HG03571 (cell line): ENCODE results near the gene IGF1R.

Experiments
- ATAC-seq: cut with Tn5 transposase; IDR thresholded peaks from one replicate; pipeline ENCODE4 v1.9.1; 2021; ENCODE audit not compliant: unreplicated experiment

The IGF1R gene

DNA sequence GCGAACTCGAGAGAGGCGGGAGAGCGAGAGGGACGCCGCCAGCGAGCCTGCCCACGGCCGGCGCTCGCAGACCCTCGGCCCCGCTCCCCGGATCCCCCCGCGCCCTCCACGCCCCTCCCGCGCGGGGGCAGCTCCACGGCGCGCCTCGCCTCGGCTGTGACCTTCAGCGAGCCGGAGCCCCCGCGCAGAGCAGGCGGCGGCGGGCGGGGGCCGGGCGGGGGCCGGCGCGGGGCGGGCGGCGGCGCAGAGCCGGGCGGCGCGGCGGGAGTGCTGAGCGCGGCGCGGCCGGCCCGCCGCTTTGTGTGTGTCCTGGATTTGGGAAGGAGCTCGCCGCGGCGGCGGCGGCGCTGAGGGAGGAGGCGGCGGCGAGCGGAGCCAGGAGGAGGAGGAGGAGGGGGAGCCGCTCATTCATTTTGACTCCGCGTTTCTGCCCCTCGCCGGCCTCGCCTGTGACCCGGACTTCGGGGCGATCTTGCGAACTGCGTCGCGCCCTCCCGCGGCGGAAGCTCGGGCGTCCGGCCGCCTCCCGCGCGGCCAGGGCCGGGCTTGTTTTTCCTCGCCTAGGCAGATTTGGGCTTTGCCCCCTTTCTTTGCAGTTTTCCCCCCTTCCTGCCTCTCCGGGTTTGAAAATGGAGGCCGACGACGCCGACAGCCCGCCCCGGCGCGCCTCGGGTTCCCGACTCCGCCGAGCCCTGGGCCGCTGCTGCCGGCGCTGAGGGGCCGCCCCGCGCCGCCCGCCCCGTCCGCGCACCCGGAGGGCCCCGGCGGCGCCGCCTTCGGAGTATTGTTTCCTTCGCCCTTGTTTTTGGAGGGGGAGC, 524 bp downstream of the IGF1R start:
- ATAC-seq: peak; percentile 24

DNA sequence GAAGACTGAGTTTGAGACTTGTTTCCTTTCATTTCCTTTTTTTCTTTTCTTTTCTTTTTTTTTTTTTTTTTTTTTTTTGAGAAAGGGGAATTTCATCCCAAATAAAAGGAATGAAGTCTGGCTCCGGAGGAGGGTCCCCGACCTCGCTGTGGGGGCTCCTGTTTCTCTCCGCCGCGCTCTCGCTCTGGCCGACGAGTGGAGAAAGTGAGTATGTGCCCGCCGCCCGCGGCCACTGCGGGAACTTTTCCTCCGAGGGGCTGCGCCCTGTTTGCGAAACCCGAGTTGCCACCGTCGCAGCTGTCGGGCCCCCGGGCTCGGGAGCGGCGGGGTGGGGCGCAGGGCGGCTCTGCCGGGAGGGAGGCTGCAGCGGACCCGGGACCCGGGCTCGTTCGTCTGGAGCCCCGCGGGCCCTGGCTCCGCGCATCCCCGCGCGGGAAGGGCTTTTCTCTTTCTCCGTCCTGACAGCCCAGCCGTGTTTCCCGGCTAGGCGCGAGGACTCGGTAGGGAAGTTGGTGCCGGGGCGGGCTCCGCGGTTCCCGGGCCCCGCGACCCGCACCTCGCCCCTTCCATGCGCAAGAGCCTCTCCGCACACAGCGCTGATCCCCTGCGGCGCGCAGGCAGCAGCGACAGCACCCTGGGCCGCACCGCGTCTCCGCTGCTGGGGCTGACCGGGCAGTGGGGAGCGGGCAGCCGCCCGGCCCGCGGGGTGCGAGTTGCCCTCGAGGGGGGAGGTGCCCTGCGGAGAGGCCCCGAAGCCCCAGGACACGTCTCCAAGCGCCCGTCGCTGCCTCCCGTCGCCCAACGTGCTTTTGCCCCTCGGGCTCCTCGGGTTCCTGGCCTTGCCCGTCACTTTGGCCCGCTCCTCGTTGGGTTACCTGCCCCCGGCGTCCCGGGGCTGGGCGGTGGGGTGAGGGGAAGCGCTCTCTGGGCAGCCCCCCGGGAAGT, 1.4 kb downstream of the IGF1R start:
- no peak for ATAC-seq

DNA sequence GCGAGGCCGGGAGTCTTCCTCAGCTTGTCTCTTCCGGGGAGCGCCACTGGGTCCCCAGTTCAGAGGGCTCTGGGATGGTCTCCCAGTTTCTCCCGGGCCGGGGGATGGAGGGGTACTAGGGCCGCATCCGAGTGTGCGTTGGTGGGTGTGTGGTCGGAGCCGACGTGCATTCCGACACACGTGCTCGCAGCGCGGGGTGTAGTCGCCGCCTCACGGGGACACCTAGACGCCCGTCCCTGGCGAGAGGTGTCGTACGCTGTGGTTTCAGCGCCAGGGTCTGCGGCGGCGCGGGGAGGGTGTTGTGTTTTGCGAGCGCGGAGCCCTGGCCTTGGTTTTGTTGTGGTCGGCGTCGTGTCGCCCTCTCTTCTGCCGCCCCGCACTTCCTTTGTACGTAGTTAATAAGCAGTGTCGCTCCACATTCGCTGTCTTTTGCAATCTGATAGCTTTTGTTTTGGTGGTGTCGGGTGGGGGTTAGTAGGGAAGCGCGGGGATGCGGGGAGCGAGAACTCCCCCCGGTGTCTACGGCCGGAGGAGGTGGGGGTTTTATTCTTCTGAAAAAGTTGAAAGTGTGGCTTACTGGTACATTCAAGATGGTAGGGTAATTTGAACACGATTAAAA, 2.2 kb downstream of the IGF1R start:
- no peak for ATAC-seq

GRCh38 chr15:98651036-98651481, 2.7 kb downstream of the IGF1R start:
- no peak for ATAC-seq

- ATAC-seq: no peak
These were observed 3.4 kb downstream of the IGF1R start for GRCh38 chr15:98651581-98652220.

GRCh38 chr15:98653686-98654085, 5.3 kb downstream of the IGF1R start:
- ATAC-seq: no peak

DNA sequence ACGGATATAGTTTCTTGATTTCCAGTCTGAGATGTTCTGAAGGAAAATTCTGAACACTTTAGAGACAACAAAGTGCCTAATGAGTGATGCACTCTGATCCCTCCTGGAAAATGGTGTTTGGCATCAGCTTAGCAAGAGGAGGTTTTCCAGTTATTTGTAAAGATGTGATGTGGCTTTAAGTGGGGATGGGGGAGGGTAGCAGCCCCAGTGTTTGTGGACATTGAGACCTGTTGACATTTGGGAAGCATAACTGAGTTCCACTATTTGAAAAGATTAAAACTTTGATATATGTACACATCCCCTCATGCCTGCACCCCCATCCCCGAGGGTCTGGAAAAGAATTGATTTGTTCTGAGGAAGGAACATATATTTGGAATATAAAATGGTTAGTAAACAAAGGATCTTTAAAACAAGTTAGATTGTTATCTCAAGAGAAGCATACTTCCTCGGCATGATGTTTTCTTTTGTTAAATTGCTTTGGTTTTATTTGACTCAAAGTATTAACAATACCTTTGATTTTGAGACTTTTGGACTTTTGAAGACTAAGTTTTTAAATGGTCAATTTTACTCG, 6.5 kb downstream of the IGF1R start:
- no peak for ATAC-seq

- no peak for ATAC-seq
These were observed 7.4 kb downstream of the IGF1R start for GRCh38 chr15:98655732-98656131.

- ATAC-seq: no peak
These were observed 9.4 kb downstream of the IGF1R start for GRCh38 chr15:98657721-98658120.

- peak; percentile 74 for ATAC-seq
These were observed 10.7 kb downstream of the IGF1R start for GRCh38 chr15:98658831-98659699.

GRCh38 chr15:98660055-98660454, 11.7 kb downstream of the IGF1R start:
- no peak for ATAC-seq

DNA sequence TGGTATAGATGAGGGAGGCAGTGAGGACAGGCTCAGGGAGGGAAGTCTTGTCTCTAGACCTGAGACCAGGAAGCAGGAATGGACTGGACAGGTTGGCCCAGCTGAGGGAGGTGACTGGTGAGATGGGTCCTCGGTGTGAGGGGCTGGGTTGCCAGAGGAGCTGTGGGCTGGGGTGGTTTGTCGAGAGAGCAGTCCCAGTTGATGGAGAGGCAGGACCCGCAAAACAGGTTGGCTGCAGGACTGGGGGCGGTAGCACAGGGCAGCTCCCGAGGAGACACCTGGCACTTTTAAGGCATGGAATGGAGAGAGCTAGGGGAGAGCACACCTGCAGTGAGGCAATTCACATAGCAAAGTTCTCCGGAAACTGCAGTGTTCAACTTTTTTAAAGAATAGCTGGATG, 14.7 kb downstream of the IGF1R start:
- ATAC-seq: no peak

DNA sequence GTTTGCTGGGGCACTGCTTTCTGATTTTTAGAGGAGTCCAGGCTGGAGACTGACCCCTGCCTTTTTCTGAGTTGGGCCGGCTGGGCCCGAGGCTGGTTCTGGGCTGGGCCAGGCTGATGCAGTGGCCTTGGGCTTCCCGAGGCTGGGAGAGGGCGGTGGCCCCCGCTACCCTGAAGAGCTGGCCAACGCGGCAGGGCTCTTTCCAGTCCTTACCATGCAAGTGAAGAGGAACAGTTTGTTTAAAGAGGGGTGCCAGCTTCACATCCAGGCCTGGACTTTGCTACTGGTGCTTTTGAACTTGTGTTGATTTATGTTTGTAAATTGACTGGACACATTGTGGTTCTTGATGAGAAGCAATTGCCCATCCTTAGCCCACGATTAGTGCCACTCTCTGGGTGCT, 15.3 kb downstream of the IGF1R start:
- ATAC-seq: no peak

- no peak for ATAC-seq
These were observed 18.1 kb downstream of the IGF1R start for GRCh38 chr15:98666441-98666840.

- no peak for ATAC-seq
These were observed 18.5 kb downstream of the IGF1R start for GRCh38 chr15:98666841-98667240.

DNA sequence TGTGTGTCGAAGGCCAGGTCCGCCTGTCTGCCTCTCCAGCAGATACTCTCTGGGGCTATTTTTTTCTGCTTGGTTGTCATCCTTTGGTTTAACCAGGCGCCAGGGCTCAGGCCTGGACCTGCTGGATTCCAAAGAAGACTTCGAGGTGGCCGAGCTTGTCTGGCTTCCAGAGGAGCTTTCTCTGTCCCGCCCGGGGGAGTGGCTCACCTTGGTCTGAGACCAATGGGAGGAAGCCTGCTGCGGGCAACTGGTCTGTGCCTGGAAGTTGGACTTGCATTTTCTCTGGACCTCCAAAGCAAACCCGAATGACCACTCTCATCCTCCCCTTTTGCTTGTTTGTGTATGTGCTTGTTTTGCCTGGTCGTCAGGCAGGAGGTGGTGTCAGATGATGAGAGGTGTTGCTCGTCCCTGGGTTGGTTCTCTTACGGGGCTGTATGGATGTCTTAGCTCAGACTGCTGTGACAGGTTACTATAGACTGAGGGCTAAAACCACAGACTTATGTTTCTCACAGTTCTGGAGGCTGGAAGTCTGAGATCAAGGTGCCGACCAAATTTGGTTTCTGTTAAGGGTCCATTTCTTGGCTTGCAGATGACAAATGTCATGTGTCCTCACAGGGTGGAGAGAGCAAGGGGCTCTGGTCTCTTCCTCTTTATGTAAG, 19.3 kb downstream of the IGF1R start:
- ATAC-seq: no peak

GRCh38 chr15:98668566-98669308, 20.4 kb downstream of the IGF1R start:
- ATAC-seq: no peak

- no peak for ATAC-seq
These were observed 21.3 kb downstream of the IGF1R start for GRCh38 chr15:98669638-98670037.
